HG02763 (cell line): ENCODE data around the gene ZNF521.
"Not testable (repeated sequence)": the region's sequence is repeated elsewhere in the genome, so short reads cannot be mapped to it uniquely, and the experiment has no call there.

Experiments used
- ATAC-seq: cut with Tn5 transposase; IDR thresholded peaks from one replicate; pipeline ENCODE4 v1.9.1; 2021; ENCODE audit warnings: mild to moderate bottlenecking, moderate library complexity; ENCODE audit not compliant: unreplicated experiment

ZNF521 gene

DNA sequence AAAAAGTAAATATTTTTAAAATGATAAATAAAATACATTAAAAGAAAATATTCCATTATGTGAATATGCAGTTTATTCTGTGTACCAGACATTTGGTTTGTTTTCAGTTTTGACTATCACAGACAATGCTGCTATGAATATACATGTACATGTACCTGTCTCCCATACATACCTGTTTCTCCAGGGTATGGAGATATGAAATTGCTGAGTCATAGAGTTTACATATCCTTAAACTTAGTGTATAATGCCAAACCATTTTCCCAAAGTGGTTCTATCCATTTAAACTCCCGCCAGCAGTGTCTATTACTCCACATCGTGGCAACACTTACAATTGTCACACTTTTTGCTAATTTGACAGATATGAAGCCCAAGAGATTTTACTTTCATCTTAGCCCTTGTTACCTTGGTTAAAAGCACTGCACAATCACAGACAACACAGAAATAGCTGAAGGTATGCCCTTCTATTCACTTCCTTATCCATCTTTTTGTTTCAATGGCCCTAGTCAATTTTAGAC is 56.3 kb downstream of the ZNF521 start:
- no peak for ATAC-seq

DNA sequence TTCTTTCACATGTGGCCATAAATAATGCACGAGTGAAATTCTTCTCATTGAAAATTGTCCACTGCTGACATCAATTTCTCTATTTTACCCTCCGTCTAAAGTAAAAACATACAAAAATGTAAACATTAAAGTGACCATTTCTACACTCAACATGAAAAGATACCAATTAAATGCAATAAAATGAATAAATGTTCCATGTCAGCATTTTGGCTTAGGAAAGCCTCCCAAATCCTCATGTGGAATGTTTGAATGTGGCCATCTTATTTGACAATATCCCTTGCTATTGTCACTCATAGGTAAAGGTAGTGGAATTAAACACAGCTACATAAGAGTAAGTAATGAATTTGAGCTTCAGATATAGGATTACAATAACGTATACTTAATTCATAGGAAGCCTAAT is 60.8 kb downstream of the ZNF521 start:
- no peak for ATAC-seq

DNA sequence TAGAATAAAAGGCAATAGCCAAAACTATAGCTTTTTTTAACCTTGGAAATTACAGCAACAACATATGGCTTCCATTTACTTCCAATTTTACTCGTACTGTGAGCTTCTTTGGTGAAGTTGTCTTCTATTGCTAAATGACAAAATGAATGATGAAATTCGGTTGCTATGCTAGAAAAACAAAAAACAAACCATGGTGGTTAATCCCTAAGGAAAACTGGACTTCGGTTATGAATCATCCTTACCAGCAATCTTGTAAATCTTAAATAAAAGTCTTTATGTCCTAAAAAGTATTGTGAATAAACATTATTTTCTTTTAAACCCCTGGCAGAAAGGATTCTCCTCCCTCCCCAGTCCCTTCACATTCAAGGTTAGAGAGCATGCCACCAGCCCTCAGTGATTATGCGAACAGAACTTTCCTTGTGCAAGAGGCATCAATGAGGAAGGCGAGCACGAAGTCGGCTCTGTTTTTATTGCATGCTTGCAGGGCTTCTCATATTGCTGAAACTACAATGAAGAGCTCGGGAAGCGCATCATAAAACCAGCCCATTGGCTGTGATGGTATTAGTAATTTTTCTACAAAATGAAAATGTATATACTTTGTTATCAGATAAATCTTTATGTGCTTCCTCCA is 62.9 kb downstream of the ZNF521 start:
- ATAC-seq, result no peak

DNA sequence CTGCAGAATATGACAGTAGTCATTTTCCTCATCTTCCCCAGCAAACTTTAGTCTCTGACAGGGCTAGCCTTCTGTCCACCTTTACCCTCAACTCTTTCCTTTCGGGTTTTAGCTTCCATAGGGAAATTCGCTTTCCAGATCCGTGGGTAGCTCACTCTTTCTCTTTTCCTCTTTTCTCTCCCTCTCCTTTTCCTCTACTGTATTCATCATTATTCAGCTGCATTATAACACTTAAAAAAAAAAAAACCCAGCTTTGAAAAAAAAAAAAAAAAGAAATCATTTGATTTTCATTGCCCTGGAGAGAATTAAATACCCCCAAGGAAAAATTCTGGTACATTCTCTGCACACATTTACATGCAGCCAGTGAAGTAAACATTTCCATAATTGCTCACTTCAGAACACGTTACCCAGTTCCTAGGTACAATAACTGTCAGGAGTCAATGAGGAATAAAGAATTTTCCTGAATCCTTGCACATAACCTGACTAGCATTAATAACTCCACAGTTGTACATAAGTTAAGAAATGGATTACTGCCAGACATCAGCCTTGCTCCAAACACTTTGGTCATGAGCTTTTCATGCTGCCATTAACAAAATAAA is 63.5 kb downstream of the ZNF521 start:
- no peak for ATAC-seq

DNA sequence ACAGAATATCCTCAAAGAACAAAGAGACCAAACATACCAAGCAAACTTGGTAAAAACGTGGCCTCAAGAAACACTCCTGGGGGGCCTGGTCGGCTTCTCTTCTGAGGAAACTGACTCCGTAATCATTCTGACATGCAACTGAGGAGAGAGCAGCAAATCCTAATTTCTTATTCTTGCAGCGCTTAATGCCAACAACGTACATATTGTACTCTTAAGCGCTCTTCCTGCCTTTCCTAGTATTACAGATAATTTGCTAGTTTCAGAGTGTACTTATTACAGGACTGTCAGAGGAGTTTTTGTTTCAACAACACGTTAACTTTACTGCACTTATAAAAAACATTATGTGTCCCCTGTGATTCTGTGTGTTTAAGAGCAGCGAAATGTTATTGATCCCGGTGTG is 64.9 kb downstream of the ZNF521 start:
- ATAC-seq, result no peak

DNA sequence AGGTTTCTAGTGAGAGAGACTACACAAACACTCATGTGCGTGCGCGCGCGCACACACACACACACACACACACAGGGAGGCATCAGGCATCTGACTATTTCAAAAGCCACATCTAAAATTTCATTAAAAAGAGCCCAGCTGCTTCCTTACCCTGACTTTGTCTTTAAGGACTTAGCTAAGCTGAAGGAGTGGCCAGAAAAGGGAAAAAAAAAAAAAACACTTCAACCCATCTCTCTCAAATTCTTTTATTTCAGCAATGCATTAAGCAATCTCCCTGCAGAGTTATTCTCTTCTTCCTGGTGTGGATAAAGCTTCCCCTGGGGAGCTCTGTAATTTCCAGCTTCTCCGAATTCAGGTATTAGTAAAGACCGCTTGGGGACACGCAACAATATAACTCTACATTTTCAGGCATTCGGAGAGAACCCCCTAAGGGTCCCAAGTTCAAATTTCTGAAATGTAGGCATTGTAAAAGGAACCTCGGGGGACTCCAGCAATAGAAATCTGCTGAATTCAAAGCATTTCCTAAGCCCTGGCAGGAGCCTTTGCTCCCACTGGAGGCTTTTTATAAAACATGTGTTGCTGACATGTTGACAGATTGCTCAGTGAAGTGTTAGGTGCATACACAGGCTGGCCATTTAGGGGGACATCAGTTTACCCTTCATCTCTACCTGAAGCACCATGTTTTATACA is 67.0 kb downstream of the ZNF521 start:
- no peak for ATAC-seq

DNA sequence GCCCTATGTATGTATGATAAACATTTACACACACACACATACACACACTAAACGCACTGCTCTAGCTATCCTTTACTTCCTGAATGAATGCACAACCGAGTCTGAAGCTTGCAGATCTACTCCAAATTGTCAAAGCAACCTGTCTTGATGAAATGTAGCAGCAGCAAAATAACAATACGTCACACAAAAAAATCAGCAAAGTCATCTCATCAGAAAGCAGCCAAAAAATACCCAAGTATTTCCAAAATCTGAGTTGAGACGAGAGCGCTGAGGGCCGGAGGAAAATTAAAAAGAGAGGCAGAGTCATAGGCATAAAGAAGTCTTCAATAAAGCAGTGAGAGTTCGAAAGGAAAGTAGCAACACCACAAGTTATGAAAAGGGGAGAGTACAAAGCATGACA is 67.7 kb downstream of the ZNF521 start:
- no peak for ATAC-seq

DNA sequence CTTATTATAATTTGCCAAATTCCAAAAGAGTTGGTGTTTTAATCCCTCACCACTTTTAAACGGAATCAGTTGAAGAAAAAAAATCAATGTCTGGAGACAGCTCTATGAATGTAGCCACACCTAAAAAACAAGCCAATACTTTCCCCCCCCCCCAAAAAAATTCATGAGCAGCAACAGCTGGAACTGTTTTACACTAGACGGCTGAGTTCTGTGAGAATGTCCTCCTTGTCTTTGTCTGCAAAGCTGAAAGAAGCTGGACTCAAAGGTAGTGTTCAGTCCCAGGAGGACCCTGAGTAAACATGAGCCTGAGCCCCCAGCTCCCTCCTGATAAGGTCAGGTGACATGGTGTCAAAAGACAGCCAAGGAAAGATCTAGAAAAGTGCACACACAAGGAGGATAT is 68.2 kb downstream of the ZNF521 start:
- ATAC-seq, result no peak

DNA sequence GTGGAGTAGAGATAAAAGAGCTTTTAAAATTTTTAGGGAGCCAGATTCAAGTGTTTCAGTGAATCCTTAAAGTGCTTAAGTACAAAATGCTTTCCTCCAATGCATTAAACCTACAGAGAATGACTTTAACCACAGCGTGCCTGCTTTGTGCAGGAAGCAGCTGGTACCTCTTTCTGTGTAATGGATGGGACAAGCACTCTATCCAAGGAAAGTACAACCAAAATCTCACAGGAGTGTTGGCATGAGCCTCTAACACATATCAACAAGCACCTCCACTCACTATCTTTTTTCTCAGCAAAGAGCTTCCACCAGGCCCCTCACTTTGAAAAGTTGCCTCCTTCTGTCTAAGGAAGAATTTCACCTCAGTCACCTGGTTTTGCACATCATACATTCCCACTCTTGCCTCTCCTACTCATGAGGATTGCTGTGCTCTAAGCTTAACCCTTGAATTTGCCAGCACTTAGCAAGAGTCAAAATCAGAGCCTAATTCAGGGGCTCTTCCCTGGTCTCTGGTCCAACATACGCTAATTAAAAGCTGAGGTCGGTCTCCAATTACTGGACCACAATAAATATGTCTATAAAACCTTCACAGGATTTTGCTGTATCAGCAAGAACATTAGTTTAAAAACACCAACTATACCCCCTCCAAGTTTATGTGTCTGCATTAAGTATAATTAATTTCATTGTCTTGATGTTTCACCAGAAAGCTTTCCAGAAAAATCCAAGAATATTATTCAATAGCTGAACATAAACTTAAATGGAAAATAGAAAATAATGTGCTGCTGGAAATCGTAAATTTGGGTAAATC is 68.9 kb downstream of the ZNF521 start:
- no peak for ATAC-seq

DNA sequence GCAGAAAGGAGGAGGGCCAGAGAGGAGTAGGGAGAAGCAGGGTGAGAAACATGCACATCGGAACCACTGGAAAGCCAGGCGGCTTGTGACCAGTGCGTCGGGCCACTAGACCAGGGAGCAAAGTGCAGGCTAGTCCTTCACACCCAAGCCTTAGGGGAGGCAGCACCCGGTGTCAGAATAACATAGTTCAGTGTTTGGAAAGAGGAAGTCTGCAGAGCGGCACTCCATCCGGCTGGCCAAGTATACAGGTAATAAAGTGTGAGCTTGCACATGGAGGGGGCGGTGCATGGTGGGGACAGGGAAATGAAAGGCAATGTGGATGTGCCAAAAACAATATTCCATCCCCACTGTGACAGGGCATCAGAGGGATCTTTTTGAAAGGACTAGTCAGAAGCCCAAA is 69.7 kb downstream of the ZNF521 start:
- ATAC-seq, result no peak

DNA sequence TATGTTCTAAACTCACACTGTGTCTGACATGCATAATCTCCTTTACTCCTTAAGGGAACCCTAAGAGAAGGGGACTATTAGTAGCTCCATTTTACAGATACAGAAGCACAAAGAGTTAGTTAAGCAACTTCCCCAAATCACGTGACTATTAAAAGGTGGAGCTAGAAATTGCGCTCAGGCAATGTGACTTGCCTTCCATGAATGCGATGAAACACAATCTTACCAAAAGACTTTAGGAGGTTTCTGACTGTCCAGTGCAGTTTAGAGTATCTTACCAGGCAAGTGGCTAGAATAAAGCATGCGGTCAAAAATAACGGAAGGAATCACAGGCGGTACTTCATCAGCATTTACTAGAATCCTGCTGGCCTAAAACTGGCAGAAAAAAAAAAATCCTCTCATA is 70.4 kb downstream of the ZNF521 start:
- no peak for ATAC-seq

DNA sequence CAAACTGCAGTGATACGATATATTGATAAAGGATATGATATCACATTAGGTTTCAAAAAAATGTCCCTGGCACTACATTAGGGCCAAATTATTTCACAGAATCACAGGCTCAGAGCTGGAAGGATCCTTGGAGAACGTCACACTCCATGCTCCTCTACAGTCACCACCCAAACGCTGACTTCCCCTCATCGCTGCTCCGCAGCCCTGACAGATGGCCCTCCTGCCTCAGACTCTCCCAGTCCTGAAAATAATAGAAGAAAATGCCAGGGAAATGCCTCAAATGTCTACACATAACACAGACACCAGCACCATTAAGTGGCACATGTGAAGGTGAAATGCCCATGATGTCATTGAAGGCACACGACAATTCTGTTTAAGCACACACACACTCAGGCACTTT is 72.0 kb downstream of the ZNF521 start:
- ATAC-seq, result no peak

DNA sequence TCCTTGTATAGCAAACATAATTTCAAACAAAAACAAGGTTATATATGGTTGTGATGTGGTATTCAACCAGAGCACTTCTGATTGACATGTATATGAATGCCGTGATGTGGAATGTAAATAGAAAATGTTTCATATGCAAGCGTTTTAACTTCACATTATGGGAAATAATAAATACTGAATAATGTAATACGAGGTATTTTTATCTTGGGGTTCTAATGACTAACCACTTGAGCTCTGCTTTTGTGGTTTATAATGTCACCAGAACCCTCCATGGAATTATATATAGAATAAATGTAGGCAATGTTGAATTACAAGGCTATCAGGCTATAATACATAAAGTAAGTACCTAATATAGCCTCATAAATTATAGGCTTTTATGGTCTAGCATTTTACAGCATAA is 72.4 kb downstream of the ZNF521 start:
- no peak for ATAC-seq

DNA sequence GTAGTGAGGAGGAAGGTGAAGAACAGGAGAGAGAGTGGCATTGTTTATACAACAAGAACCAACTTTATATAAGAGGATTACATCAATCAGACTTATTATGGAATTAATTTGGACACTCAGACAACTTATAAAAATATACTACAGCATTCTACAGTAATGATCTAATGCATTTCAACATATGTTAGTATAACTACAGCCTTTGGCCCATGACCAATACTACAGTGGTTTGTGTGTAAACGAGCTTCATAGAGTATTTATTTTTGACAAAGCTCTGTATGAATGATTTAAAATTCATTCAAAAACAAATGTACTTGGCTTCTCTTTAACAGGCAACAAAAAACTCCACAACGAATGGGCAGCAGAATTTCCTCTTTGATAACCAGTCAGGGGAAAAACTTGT is 72.8 kb downstream of the ZNF521 start:
- no peak for ATAC-seq

DNA sequence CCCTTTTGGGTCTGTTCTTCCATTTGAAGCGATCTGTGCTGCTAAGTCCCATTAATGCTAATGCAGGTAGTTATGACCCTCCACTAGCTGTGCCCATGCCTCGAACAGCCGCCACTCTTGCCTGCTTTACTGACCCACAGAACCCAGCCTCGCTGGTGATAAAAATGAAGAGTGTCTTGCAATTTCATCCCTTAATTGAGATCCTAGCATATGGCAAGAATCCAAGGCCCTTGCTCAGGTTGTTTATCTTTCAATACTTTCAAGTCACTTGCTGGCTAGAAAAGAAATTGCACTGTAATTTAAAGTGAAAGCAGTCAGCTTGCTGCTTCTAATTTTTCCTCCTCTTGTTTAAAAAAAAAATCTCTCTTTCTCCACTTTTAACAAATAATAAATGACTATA is 73.6 kb downstream of the ZNF521 start:
- no peak for ATAC-seq

DNA sequence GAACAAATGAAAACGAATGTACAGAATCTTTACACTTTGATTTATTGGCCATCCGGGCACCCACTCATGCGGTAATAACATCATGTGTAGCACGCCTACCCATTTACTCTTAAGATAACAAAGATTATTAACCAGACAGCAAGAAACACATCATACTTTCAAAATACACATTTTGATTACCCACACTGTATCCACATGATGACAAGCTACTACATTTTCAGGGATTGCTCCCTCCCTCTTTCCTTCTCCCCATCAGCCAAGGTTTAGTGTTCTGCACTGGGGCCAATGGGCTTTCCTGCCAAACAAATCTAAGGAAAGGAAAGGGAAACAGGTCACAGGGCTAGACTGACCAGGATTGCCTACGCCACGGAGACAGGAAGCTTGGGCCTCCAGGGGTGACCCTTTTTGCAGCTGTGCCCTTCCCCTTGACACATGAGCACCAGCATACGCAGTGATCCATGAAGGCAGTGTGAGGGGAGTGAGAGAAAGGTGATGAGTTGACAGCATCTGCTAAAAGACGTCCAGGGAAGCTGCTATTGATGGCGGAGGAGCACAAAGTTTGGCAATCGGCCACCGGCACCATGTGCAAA is 76.5 kb downstream of the ZNF521 start:
- no peak for ATAC-seq

DNA sequence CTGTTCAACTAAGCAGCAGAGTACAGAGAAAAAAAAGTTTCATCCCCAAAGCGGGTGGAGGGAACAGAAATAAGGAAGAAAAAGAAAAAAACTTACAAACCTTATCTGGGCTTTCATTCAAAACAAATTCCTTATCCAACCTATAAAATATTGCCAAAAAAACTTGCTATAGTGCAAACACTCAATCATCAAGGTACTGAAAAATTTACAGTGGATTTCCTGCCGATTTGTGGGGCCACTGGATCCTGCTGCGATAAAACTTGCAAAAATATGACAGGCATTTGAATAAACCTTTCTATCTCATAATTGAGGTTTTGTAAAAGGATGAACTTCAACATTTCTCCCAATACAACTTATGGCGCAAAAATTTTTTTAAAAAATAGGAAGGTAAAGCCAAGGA is 77.0 kb downstream of the ZNF521 start:
- no peak for ATAC-seq

DNA sequence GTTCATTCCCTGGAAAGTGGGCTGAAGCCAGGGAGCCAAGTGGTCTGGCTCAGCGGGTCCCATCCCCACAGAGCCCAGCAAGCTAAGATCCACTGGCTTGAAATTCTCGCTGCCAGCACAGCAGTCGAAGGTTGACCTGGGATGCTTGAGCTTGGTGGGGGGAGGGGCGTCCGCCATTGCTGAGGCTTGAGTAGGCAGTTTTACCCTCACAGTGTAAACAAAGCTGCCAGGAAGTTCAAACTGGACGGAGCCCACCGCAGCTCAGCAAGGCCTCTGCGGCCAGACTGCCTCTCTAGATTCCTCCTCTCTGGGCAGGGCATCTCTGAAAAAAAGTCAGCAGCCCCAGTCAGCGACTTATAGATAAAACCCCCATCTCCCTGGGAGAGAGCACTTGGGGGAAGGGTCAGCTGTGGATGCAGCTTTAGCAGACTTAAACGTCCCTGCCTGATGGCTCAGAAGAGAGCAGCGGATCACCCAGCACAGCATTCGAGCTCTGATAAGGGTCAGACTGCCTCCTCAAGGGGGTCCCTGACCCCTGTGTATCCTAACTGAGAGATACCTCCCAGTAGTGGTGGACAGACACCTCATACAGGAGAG is 84.9 kb downstream of the ZNF521 start:
- not testable (repeated sequence) for ATAC-seq

DNA sequence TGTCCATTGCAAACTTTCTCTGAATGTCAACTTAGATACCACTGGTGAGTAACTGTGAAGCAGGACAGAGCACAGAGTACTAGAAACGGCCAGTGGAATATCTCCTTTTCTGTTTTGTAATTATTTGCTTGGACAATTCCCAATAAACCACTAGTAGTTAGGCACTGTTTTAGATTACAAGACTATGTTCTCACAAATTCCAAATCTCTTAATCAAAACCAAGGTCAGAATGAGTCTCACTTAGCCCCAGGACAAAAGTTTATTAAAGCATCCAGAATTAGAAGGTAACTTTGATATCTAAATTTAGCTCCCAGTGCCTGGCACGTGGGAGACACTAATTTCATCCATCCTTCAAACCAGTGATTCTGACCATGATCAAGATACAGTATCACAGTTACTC is 89.0 kb downstream of the ZNF521 start:
- no peak for ATAC-seq

DNA sequence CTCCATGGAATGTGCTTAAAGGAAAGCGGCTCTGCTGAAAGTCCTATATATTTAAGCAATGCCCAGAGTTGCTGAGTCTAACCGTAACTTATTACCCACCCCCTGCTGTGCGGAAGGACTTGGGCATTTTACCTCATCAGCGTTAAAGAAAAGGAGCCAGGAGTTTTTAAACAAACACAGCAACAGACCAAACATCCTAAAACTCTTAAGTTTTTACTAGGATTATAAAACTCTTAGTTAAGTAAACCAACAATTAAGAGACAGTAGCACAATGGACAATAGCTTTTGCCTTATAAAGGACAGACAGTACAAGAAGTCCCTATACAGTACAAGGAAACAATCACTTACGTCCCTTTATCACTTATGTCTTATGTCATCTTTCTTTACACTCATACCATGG is 90.2 kb downstream of the ZNF521 start:
- no peak for ATAC-seq

DNA sequence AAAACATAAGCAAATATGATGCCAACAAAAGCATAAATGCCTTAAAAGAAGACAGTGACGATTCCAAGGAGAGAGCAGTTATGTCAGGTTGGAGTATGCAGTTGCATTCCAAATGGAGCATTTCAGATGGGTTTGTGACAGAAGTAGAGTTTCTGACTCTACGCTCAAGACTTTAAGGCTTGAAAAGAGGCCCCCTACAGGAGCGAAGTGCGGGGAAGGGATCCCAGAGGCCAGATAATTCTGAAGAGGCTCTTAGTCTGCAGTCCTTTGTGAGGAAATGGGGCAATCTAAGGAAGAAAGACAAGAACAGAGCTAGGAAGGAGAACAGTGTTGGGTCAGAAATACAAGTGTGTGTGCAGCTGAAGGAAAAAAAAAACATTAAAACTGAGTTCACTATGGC is 95.5 kb downstream of the ZNF521 start:
- ATAC-seq, result no peak
